HCT116 (cell line): Measurements from ENCODE around the gene ZNF112. TPM values are rescaled to one million over a fixed set of nuclear protein-coding genes. Genes with fewer than 3 reads are reported as not detected.
"Not testable (repeated sequence)": the region's sequence is repeated elsewhere in the genome, so short reads cannot be mapped to it uniquely, and the experiment has no call there.

Experiments
- ATAC-seq: fragments of 200-7000 bp; cut with Tn5 transposase; 2 replicates; pipeline ENCODE4 v1.9.1; 2020; ENCODE audit warnings: mild to moderate bottlenecking, moderate library complexity
- BruUV-seq: library from RNA; stranded (reverse); fragments of 400-500 nt; replicated peaks from 2 replicates; lab custom pipeline; 2021; lab: Mats Ljungman, UMichigan
- CTCF ChIA-PET: fragments of 300-600 bp; sonication (Branson Sonifier 250); formaldehyde crosslinking; loops from one replicate; lab custom pipeline; 2021; ENCODE audit warnings: antibody characterized with exemption; lab: Charles Lee
- POLR2A ChIA-PET: fragments of 300-600, 350-600 bp; sonication (Branson Sonifier 250); formaldehyde crosslinking; loops from one replicate; lab custom pipeline; 2021; ENCODE audit warnings: antibody characterized with exemption; lab: Charles Lee
- RAD21 ChIA-PET, 2 experiments: fragments of 300-600 bp; sonication (Branson Sonifier 250); formaldehyde crosslinking; loops; one replicate each; lab custom pipeline; 2023; ENCODE audit warnings: low total read pairs in 2 of 2; ENCODE audit not compliant: uncharacterized antibody in 2 of 2, unreplicated experiment in 2 of 2, low non-redundant PET in 1 of 2; lab: Charles Lee
- DNase-seq: peaks from one replicate; pipeline ENCODE4 v3.0.0-alpha.2; 2010; ENCODE audit warnings: low read depth, low spot score
- H2AFZ ChIP-seq: fragments of 200-600 bp; shearing (Covaris generic), sonication (generic); 2 replicates; pipeline ENCODE4 v1.6.1; 2017; ENCODE audit warnings: low read depth, mixed run types, mixed read lengths, antibody characterized with exemption, low read length; ENCODE audit not compliant: poor library complexity, severe bottlenecking
- H3K27ac ChIP-seq: 2 replicates; pipeline ENCODE4 v1.5.1; 2012; ENCODE audit warnings: low read depth, low read length
- H3K27me3 ChIP-seq: fragments of 200-600 bp; sonication (generic); 2 replicates; pipeline ENCODE4 v1.6.1; 2016; ENCODE audit warnings: mixed run types, low read length, mixed read lengths; ENCODE audit not compliant: insufficient read depth
- H3K36me3 ChIP-seq, 2 experiments: fragments of 200-500 bp in 1 of 2; fragments of 200-600 bp in 1 of 2; sonication (Bioruptor generic) in 1 of 2; sonication (generic) in 1 of 2; 2 replicates each; pipeline versions ENCODE4 v1.5.1 to v1.6.1; 2014 to 2016; ENCODE audit warnings: low read length in 2 of 2, inconsistent platforms in 1 of 2, mixed read lengths in 1 of 2, mixed run types in 1 of 2; ENCODE audit not compliant: insufficient read depth in 2 of 2, control insufficient read depth in 1 of 2
- H3K4me1 ChIP-seq, 2 experiments: fragments of 200-600 bp in 1 of 2; sonication (generic) in 1 of 2; 2 replicates each; pipeline versions ENCODE4 v1.5.1 to v1.6.1; 2012 to 2017; ENCODE audit warnings: low read length in 2 of 2, inconsistent platforms in 1 of 2, mild to moderate bottlenecking in 1 of 2, mixed read lengths in 1 of 2, mixed run types in 1 of 2, moderate library complexity in 1 of 2; ENCODE audit not compliant: insufficient read depth in 2 of 2, control insufficient read depth in 1 of 2
- H3K4me2 ChIP-seq: fragments of 200-600 bp; sonication (generic); 2 replicates; pipeline ENCODE4 v1.6.1; 2017; ENCODE audit warnings: mixed run types, low read length, mixed read lengths
- H3K4me3 ChIP-seq, 2 experiments: fragments of 200-600 bp in 1 of 2; sonication (generic) in 1 of 2; replicated peaks in 1 of 2; 2 replicates each; pipeline ENCODE4 v1.5.1; 2011 to 2016; ENCODE audit warnings: low read length in 2 of 2, control low read depth in 1 of 2, low read depth in 1 of 2, mild to moderate bottlenecking in 1 of 2, mixed read lengths in 1 of 2, mixed run types in 1 of 2
- H3K79me2 ChIP-seq: fragments of 200-600 bp; sonication (generic); 2 replicates; pipeline ENCODE4 v1.6.1; 2017; ENCODE audit warnings: mild to moderate bottlenecking, mixed run types, low read length, moderate library complexity, mixed read lengths; ENCODE audit not compliant: insufficient read depth
- H3K9ac ChIP-seq: fragments of 200-600 bp; sonication (generic); 2 replicates; pipeline ENCODE4 v1.6.1; 2016; ENCODE audit warnings: low read length, mixed read lengths
- H3K9me2 ChIP-seq: fragments of 200-600 bp; sonication (generic), shearing (Covaris generic); 2 replicates; pipeline ENCODE4 v1.6.1; 2017; ENCODE audit warnings: mixed run types, mild to moderate bottlenecking, moderate library complexity; ENCODE audit not compliant: insufficient read depth
- H3K9me3 ChIP-seq, 2 experiments: fragments of 200-500 bp in 1 of 2; fragments of 200-600 bp in 1 of 2; sonication (Bioruptor generic) in 1 of 2; sonication (generic) in 1 of 2; 2 replicates each; pipeline ENCODE4 v1.6.1; 2014 to 2017; ENCODE audit warnings: low read length in 2 of 2, mixed read lengths in 2 of 2, inconsistent platforms in 1 of 2, low read depth in 1 of 2, mild to moderate bottlenecking in 1 of 2, mixed run types in 1 of 2, moderate library complexity in 1 of 2; ENCODE audit not compliant: control insufficient read depth in 1 of 2, insufficient read depth in 1 of 2
- H4K20me1 ChIP-seq: fragments of 200-600 bp; sonication (generic), shearing (Covaris generic); 2 replicates; pipeline ENCODE4 v1.6.1; 2017; ENCODE audit warnings: mixed run types, mild to moderate bottlenecking, moderate library complexity; ENCODE audit not compliant: insufficient read depth
- ATF3 ChIP-seq: IDR thresholded peaks from 2 replicates; pipeline ENCODE4 v1.6.1; 2012
- EZH2 ChIP-seq: fragments of 200-600 bp; sonication (generic); IDR thresholded peaks from 2 replicates; pipeline ENCODE4 v1.6.1; 2017; ENCODE audit warnings: antibody characterized with exemption, mixed run types
- JUND ChIP-seq: IDR thresholded peaks from 2 replicates; pipeline ENCODE4 v1.6.1; 2012
- POLR2AphosphoS5 ChIP-seq: IDR thresholded peaks from 2 replicates; pipeline ENCODE4 v1.6.1; 2011; ENCODE audit warnings: mild to moderate bottlenecking, low read depth, low read length, moderate library complexity
- RAD21 ChIP-seq: IDR thresholded peaks from 2 replicates; pipeline ENCODE4 v1.6.1; 2012; ENCODE audit warnings: low read depth, mild to moderate bottlenecking
- SIN3A ChIP-seq: IDR thresholded peaks from 2 replicates; pipeline ENCODE4 v1.6.1; 2012; ENCODE audit warnings: low read depth
- SP1 ChIP-seq: IDR thresholded peaks from 2 replicates; pipeline ENCODE4 v1.6.1; 2012; ENCODE audit warnings: low read depth
- TCF7L2 ChIP-seq: IDR thresholded peaks from 2 replicates; pipeline ENCODE4 v1.7.0; 2011; ENCODE audit warnings: borderline replicate concordance, inconsistent platforms; ENCODE audit not compliant: insufficient read depth, insufficient read length; ENCODE audit errors: extremely low read depth
- YY1 ChIP-seq: IDR thresholded peaks from 2 replicates; pipeline ENCODE4 v1.6.1; 2011; ENCODE audit warnings: low read length, low read depth, moderate library complexity, mild to moderate bottlenecking; ENCODE audit not compliant: insufficient replicate concordance; ENCODE audit errors: extremely low read depth
- ZFX ChIP-seq: fragments of 450-650 bp; IDR thresholded peaks from 2 replicates; pipeline ENCODE4 v1.6.1; 2017
- intact Hi-C: fragments of 100-400 bp; cut with micrococcal nuclease; formaldehyde crosslinking; loops from 2 replicates; pipeline ENCODE4 v1.10.0; 2022
- total RNA-seq: library from RNA; stranded (reverse); gene quantifications from one replicate; pipeline ENCODE4 v1.2.1, GENCODE V29; 2021; ENCODE audit not compliant: unreplicated experiment

Gene ZNF112
- total RNA-seq, 1 experiment from 2014 or later, result 3.6 TPM

- TF ChIP-seq YY1, result no peak
- TF ChIP-seq ATF3, result no peak
- TF ChIP-seq ZFX, result no peak
- TF ChIP-seq, all 23 proteins: peak for 0
These were observed 44.9 kb upstream of the ZNF112 start, which contains the start of gene ZNF285 (continued) for GRCh38 chr19:44401139-44402115.

GRCh38 chr19:44389268-44389667, 32.8 kb upstream of the ZNF112 start:
- BruUV-seq, H3K79me2 ChIP-seq, ATAC-seq, H3K36me3 ChIP-seq, H3K4me2 ChIP-seq, H3K27me3 ChIP-seq, H2AFZ ChIP-seq, H3K9ac ChIP-seq, H3K4me1 ChIP-seq, H4K20me1 ChIP-seq, H3K9me2 ChIP-seq, RAD21 ChIA-PET, intact Hi-C loops, H3K27ac ChIP-seq, CTCF ChIA-PET, H3K9me3 ChIP-seq, H3K4me3 ChIP-seq, POLR2A ChIA-PET, DNase-seq: not testable (repeated sequence)

GRCh38 chr19:44374789-44375188, 18.3 kb upstream of the ZNF112 start:
- peaks cover 0 to 4% of the 10 kb centered on the region in 2 experiments; a peak in 1 of 4 replicates for H3K9me3 ChIP-seq
- H3K4me1 ChIP-seq, result no peaks in the 10 kb centered on the region
- H3K36me3 ChIP-seq, result no peaks in the 10 kb centered on the region
- ChIA-PET POLR2A (no interaction called here), RAD21 (no interaction called here), CTCF (no interaction called here)
- no peaks in the 10 kb centered on the region for H3K27me3 ChIP-seq
- H3K79me2 ChIP-seq, result no peaks in the 10 kb centered on the region
- no peak overlapping the region for H3K9ac ChIP-seq
- no peaks in the 10 kb centered on the region for H4K20me1 ChIP-seq
- TF ChIP-seq JUND (no peak), SP1 (no peak), POLR2AphosphoS5 (no peak), RAD21 (no peak), EZH2 (no peak), SIN3A (no peak), TCF7L2 (no peak)
- intact Hi-C loops, result no loop called here
- BruUV-seq, result no TSS peak
- no peak overlapping the region for H3K4me2 ChIP-seq
- H3K9me2 ChIP-seq, result no peaks in the 10 kb centered on the region
- H3K27ac ChIP-seq, result no peak overlapping the region
- H3K4me3 ChIP-seq, result no peak overlapping the region
- no peak for DNase-seq
- no peak for ATAC-seq
- no peak overlapping the region for H2AFZ ChIP-seq
